HEK293 (cell line): ENCODE results near the gene FAM110A.
A peak's percentile ranks its signal among the peaks of the same experiment; 100 is the strongest.

Experiments
- BCL11A ChIP-seq: fragments of 450-650 bp; formaldehyde crosslinking; IDR thresholded peaks from 2 replicates; pipeline ENCODE4 v1.5.1; 2016; ENCODE audit warnings: low read depth, missing biosample characterization, missing genetic modification characterization
- HOXC10 ChIP-seq: sonication (generic); formaldehyde crosslinking; IDR thresholded peaks from 2 replicates; pipeline ENCODE4 v1.8.1; 2023; ENCODE audit warnings: mild to moderate bottlenecking, missing genetic modification reagents
- KLF7 ChIP-seq: fragments of 450-650 bp; formaldehyde crosslinking; IDR thresholded peaks from 2 replicates; pipeline ENCODE4 v1.5.1; 2016; ENCODE audit warnings: missing biosample characterization, missing genetic modification characterization, borderline replicate concordance
- MEIS1 ChIP-seq: sonication (generic); formaldehyde crosslinking; IDR thresholded peaks from 2 replicates; pipeline ENCODE4 v1.8.1; 2022; ENCODE audit warnings: missing genetic modification reagents, mild to moderate bottlenecking, borderline replicate concordance
- MYNN ChIP-seq: fragments of 450-650 bp; formaldehyde crosslinking; IDR thresholded peaks from 2 replicates; pipeline ENCODE4 v1.5.1; 2016; ENCODE audit warnings: missing biosample characterization, missing genetic modification characterization, borderline replicate concordance
- OSR2 ChIP-seq: fragments of 450-650 bp; formaldehyde crosslinking; IDR thresholded peaks from 2 replicates; pipeline ENCODE4 v1.5.1; 2016; ENCODE audit warnings: missing biosample characterization, missing genetic modification characterization
- ZNF157 ChIP-seq: fragments of 450-650 bp; formaldehyde crosslinking; IDR thresholded peaks from 2 replicates; pipeline ENCODE4 v1.5.1; 2016; ENCODE audit warnings: missing biosample characterization, missing genetic modification characterization
- ZNF16 ChIP-seq: fragments of 450-650 bp; formaldehyde crosslinking; IDR thresholded peaks from 2 replicates; pipeline ENCODE4 v1.5.1; 2016; ENCODE audit warnings: low read depth, missing biosample characterization, missing genetic modification characterization
- ZNF311 ChIP-seq: fragments of 450-650 bp; formaldehyde crosslinking; IDR thresholded peaks from 2 replicates; pipeline ENCODE4 v1.5.1; 2017; ENCODE audit warnings: missing biosample characterization, missing genetic modification characterization, borderline replicate concordance
- ZNF391 ChIP-seq: fragments of 450-650 bp; formaldehyde crosslinking; IDR thresholded peaks from 2 replicates; pipeline ENCODE4 v1.5.1; 2016; ENCODE audit warnings: low read depth, missing biosample characterization, missing genetic modification characterization, borderline replicate concordance
- ZNF521 ChIP-seq: fragments of 450-650 bp; formaldehyde crosslinking; IDR thresholded peaks from 2 replicates; pipeline ENCODE4 v1.5.1; 2017; ENCODE audit warnings: missing biosample characterization, mild to moderate bottlenecking, missing genetic modification characterization
- ZNF544 ChIP-seq: fragments of 450-650 bp; formaldehyde crosslinking; IDR thresholded peaks from 2 replicates; pipeline ENCODE4 v1.5.0; 2017; ENCODE audit warnings: missing biosample characterization, missing genetic modification characterization
- ZNF596 ChIP-seq: fragments of 450-650 bp; IDR thresholded peaks from 2 replicates; pipeline ENCODE4 v1.5.0; 2018; ENCODE audit warnings: missing biosample characterization, mild to moderate bottlenecking, missing genetic modification characterization, moderate library complexity
- ZNF621 ChIP-seq: fragments of 450-650 bp; formaldehyde crosslinking; IDR thresholded peaks from 2 replicates; pipeline ENCODE4 v1.5.1; 2017; ENCODE audit warnings: missing biosample characterization, missing genetic modification characterization
- ZNF664 ChIP-seq: fragments of 450-650 bp; formaldehyde crosslinking; IDR thresholded peaks from 2 replicates; pipeline ENCODE4 v1.5.1; 2016; ENCODE audit warnings: missing biosample characterization, missing genetic modification characterization
- ZNF747 ChIP-seq: fragments of 450-650 bp; formaldehyde crosslinking; IDR thresholded peaks from 2 replicates; pipeline ENCODE4 v1.5.1; 2016; ENCODE audit warnings: missing biosample characterization, missing genetic modification characterization
- TF ChIP-seq, protein P1 (sequence below): fragments of 450-650 bp; formaldehyde crosslinking; IDR thresholded peaks from 2 replicates; pipeline ENCODE4 v1.5.1; 2016; ENCODE audit warnings: missing biosample characterization, missing genetic modification characterization
- TF ChIP-seq, protein P2 (sequence below): fragments of 450-650 bp; formaldehyde crosslinking; optimal IDR thresholded peaks from 2 replicates; pipeline ENCODE3; 2016; ENCODE audit warnings: missing biosample characterization, mild to moderate bottlenecking, missing genetic modification characterization
- TF ChIP-seq, protein P3 (sequence below): fragments of 450-650 bp; formaldehyde crosslinking; conservative IDR thresholded peaks from 2 replicates; pipeline ENCODE4 v1.5.1; 2016; ENCODE audit warnings: low read depth, missing biosample characterization, missing genetic modification characterization
- TF ChIP-seq, protein P4 (sequence below): fragments of 450-650 bp; formaldehyde crosslinking; IDR thresholded peaks from 2 replicates; pipeline ENCODE4 v1.5.1; 2017; ENCODE audit warnings: missing biosample characterization, missing genetic modification characterization
- TF ChIP-seq, protein P5 (sequence below): fragments of 450-650 bp; formaldehyde crosslinking; IDR thresholded peaks from 2 replicates; pipeline ENCODE4 v1.5.1; 2016; ENCODE audit warnings: missing biosample characterization, missing genetic modification characterization
- TF ChIP-seq, protein P6 (sequence below): fragments of 450-650 bp; formaldehyde crosslinking; IDR thresholded peaks from 2 replicates; pipeline ENCODE4 v1.5.1; 2017; ENCODE audit warnings: missing biosample characterization, missing genetic modification characterization
- TF ChIP-seq, protein P7 (sequence below): sonication (generic); formaldehyde crosslinking; IDR thresholded peaks from 2 replicates; pipeline ENCODE4 v1.8.1; 2022; ENCODE audit warnings: mild to moderate bottlenecking, moderate library complexity, missing genetic modification reagents

FAM110A gene

DNA sequence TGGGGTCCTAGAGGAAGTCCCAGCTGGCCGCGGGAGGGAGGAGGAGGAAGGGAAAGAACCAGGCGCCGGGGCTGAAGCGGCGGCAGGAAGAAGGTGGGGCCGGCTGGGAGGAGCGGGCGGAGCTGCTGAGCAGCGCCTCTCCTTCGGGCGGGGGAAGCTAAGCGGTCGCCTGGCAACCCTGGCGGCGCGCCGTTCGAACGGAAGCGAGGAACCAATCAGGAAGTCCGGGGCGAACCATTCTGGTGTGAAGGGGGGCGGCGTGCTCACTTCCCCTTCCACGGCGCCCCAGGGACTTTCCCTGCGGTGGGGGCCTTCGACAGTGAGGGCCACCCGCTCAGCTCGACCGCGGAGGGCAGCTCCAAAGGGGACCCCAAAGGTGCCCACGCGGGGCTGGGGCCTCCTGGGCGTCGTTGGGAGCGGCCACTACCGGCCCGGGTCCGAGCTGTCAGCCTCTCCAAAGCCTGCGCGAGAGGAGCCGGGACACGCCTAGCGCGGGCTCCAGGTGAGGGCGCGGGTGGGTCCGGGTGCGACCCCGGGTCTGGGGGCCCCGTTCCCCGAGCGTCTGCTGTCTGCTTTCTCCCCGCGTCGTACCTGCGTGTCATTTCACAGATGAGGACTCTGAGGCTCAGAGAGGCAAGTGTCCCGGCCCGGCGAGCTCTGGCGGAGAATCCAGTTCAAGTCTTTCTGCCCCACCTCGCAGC, at the start of gene FAM110A (continued):
- TF ChIP-seq, protein P1, sequence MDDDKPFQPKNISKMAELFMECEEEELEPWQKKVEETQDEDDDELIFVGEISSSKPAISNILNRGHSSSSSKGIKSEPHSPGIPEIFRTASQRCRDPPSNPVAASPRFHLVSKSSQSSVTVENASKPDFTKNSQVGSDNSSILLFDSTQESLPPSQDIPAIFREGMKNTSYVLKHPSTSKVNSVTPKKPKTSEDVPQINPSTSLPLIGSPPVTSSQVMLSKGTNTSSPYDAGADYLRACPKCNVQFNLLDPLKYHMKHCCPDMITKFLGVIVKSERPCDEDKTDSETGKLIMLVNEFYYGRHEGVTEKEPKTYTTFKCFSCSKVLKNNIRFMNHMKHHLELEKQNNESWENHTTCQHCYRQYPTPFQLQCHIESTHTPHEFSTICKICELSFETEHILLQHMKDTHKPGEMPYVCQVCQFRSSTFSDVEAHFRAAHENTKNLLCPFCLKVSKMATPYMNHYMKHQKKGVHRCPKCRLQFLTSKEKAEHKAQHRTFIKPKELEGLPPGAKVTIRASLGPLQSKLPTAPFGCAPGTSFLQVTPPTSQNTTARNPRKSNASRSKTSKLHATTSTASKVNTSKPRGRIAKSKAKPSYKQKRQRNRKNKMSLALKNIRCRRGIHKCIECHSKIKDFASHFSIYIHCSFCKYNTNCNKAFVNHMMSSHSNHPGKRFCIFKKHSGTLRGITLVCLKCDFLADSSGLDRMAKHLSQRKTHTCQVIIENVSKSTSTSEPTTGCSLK (tag by site-specific recombination): no peak
- TF ChIP-seq ZNF596: no peak
- no peak for TF ChIP-seq ZNF311 (tag by site-specific recombination)
- TF ChIP-seq ZNF16 (tag by site-specific recombination): no peak
- TF ChIP-seq, protein P2, sequence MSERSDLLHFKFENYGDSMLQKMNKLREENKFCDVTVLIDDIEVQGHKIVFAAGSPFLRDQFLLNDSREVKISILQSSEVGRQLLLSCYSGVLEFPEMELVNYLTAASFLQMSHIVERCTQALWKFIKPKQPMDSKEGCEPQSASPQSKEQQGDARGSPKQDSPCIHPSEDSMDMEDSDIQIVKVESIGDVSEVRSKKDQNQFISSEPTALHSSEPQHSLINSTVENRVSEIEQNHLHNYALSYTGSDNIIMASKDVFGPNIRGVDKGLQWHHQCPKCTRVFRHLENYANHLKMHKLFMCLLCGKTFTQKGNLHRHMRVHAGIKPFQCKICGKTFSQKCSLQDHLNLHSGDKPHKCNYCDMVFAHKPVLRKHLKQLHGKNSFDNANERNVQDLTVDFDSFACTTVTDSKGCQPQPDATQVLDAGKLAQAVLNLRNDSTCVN (tag by site-specific recombination): peak; percentile 71
- TF ChIP-seq, protein P3, sequence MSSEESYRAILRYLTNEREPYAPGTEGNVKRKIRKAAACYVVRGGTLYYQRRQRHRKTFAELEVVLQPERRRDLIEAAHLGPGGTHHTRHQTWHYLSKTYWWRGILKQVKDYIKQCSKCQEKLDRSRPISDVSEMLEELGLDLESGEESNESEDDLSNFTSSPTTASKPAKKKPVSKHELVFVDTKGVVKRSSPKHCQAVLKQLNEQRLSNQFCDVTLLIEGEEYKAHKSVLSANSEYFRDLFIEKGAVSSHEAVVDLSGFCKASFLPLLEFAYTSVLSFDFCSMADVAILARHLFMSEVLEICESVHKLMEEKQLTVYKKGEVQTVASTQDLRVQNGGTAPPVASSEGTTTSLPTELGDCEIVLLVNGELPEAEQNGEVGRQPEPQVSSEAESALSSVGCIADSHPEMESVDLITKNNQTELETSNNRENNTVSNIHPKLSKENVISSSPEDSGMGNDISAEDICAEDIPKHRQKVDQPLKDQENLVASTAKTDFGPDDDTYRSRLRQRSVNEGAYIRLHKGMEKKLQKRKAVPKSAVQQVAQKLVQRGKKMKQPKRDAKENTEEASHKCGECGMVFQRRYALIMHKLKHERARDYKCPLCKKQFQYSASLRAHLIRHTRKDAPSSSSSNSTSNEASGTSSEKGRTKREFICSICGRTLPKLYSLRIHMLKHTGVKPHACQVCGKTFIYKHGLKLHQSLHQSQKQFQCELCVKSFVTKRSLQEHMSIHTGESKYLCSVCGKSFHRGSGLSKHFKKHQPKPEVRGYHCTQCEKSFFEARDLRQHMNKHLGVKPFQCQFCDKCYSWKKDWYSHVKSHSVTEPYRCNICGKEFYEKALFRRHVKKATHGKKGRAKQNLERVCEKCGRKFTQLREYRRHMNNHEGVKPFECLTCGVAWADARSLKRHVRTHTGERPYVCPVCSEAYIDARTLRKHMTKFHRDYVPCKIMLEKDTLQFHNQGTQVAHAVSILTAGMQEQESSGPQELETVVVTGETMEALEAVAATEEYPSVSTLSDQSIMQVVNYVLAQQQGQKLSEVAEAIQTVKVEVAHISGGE (tag by site-specific recombination): peak; percentile 82
- no peak for TF ChIP-seq OSR2 (tag by site-specific recombination)
- no peak for TF ChIP-seq ZNF544
- no peak for TF ChIP-seq MYNN (tag by site-specific recombination)
- peak; percentile 70; the same call in 1 of the 2 replicates for TF ChIP-seq KLF7
- TF ChIP-seq, protein P4, sequence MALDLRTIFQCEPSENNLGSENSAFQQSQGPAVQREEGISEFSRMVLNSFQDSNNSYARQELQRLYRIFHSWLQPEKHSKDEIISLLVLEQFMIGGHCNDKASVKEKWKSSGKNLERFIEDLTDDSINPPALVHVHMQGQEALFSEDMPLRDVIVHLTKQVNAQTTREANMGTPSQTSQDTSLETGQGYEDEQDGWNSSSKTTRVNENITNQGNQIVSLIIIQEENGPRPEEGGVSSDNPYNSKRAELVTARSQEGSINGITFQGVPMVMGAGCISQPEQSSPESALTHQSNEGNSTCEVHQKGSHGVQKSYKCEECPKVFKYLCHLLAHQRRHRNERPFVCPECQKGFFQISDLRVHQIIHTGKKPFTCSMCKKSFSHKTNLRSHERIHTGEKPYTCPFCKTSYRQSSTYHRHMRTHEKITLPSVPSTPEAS (tag by site-specific recombination): no peak
- no peak for TF ChIP-seq ZNF664 (tag by site-specific recombination)
- TF ChIP-seq, protein P5, sequence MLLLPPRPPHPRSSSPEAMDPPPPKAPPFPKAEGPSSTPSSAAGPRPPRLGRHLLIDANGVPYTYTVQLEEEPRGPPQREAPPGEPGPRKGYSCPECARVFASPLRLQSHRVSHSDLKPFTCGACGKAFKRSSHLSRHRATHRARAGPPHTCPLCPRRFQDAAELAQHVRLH: no peak
- TF ChIP-seq, protein P6, sequence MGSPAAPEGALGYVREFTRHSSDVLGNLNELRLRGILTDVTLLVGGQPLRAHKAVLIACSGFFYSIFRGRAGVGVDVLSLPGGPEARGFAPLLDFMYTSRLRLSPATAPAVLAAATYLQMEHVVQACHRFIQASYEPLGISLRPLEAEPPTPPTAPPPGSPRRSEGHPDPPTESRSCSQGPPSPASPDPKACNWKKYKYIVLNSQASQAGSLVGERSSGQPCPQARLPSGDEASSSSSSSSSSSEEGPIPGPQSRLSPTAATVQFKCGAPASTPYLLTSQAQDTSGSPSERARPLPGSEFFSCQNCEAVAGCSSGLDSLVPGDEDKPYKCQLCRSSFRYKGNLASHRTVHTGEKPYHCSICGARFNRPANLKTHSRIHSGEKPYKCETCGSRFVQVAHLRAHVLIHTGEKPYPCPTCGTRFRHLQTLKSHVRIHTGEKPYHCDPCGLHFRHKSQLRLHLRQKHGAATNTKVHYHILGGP: no peak
- TF ChIP-seq, protein P7, sequence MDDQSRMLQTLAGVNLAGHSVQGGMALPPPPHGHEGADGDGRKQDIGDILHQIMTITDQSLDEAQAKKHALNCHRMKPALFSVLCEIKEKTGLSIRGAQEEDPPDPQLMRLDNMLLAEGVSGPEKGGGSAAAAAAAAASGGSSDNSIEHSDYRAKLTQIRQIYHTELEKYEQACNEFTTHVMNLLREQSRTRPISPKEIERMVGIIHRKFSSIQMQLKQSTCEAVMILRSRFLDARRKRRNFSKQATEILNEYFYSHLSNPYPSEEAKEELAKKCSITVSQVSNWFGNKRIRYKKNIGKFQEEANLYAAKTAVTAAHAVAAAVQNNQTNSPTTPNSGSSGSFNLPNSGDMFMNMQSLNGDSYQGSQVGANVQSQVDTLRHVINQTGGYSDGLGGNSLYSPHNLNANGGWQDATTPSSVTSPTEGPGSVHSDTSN (CRISPR knock-in tag): no peak
- TF ChIP-seq BCL11A (tag by site-specific recombination): no peak
- TF ChIP-seq HOXC10: no peak
- TF ChIP-seq ZNF521: no peak
- TF ChIP-seq MEIS1 (CRISPR knock-in tag): no peak
- no peak for TF ChIP-seq ZNF747 (tag by site-specific recombination)
- TF ChIP-seq ZNF391 (tag by site-specific recombination): peak; percentile 75; the same call in 1 of the 2 replicates
- TF ChIP-seq ZNF157 (tag by site-specific recombination): no peak
- no peak for TF ChIP-seq ZNF621 (tag by site-specific recombination)
